Mesenteric fat pad (tissue), 1 donor: ENCODE data around the gene TFEC. TPM values are rescaled to one million over a fixed set of nuclear protein-coding genes. Genes with fewer than 3 reads are reported as not detected.
"Not testable (repeated sequence)": the region's sequence is repeated elsewhere in the genome, so short reads cannot be mapped to it uniquely, and the experiment has no call there.

Experiments used
- DNase-seq: peaks from one replicate; pipeline ENCODE4 v3.0.0-alpha.2; 2020; ENCODE audit warnings: low spot score
- total RNA-seq: library from RNA; stranded (reverse); fragmentation: NEBNext Ultra II Directional; extraction: Animal tissue kit (Norgen Biotek cat#: 25700); gene quantifications from one replicate; pipeline ENCODE4 v1.2.1, GENCODE V29; 2021
- donor health status: DM: yes; HTN: yes; CAD: no.

The TFEC gene
- total RNA-seq, 1 donor from 2014 or later, result 12.7 TPM

- DNase-seq, result not testable (repeated sequence)
Measured at GRCh38 chr7:115929736-115930135, 100.8 kb downstream of the TFEC start.

GRCh38 chr7:115924411-115924810 is 106.2 kb downstream of the TFEC start:
- DNase-seq, result no peak

- no peak for DNase-seq
Measured at GRCh38 chr7:115920367-115920766, 110.2 kb downstream of the TFEC start.

- no peak for DNase-seq
Measured at GRCh38 chr7:115914951-115915350, 115.6 kb downstream of the TFEC start.

- DNase-seq, result no peak
Measured at GRCh38 chr7:115911465-115911864, 119.1 kb downstream of the TFEC start.

- no peak for DNase-seq
Measured at GRCh38 chr7:115910541-115911164, 119.9 kb downstream of the TFEC start.

- DNase-seq, result no peak
Measured at GRCh38 chr7:115906731-115907130, 123.8 kb downstream of the TFEC start.

- no peak for DNase-seq
Measured at GRCh38 chr7:115889669-115889984, 140.9 kb downstream of the TFEC start.

GRCh38 chr7:115888981-115889668 is 141.4 kb downstream of the TFEC start:
- DNase-seq, result no peak

- DNase-seq, result no peak
Measured at GRCh38 chr7:115885550-115885949, 145.0 kb downstream of the TFEC start.

Other genes starting within 250 kb of the TFEC start
- gene TES, start 179.8 kb upstream of the TFEC start, total RNA-seq, result 30.3 TPM